ENCODE data around the gene FAM83D. TPM values are rescaled to one million over a fixed set of nuclear protein-coding genes. Genes with fewer than 3 reads are reported as not detected.

The FAM83D gene
- total and polyA plus RNA-seq, 2 of the 4 experiments (the other 2 are of a cell fraction) = 20.4 to 26.4 TPM

DNA sequence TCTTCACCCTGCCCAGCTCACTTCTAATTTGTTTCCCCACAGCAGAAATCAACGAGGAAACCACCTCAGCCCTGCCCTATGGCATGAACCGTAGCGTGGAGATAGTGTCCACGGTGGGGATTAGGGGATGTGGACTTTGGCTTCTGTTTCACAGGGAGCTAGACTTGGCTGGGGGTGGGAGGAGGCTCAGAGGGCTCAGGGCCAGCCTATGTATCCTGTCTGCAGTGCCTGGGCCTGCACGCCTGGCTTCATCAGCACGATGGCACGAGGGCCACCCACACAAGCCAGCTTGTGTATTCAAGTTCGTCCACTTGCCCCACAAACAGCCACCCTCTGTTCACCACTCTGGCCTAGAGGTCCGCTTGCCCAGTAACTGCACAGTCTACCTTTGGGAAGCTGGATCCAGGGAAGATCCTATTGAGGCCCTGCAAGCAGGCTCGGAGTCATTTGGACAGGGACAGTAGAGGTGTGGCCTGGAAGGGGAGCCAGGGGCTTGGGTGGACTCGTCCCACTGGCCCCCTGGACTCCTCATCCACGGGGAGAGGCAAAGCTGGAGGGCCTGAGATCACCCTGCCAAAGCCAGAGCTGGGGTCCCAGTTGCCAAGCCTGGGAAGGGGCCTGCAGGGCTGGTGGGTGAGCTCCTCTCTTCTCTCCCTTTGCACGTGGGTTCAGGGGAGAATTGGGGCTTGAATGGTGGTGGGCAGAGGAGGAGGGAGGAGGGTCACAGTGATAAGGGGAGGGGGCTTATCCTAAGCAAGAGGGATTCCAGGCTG is 38.0 kb upstream of the FAM83D start:
- H2AK5ac ChIP-seq (ENCODE audit: low read depth, low read length) = no peak overlapping the region
- H2BK120ac ChIP-seq (ENCODE audit: low read depth, low read length) = no peak overlapping the region
- no peak for TF ChIP-seq NFE2L2 (IDR thresholded peaks at IDR 0.05; ENCODE audit: low read depth, low read length)
- no peak for TF ChIP-seq SMC3 (IDR thresholded peaks at IDR 0.05; ENCODE audit: low read depth, low read length)
- TF ChIP-seq, protein P1, sequence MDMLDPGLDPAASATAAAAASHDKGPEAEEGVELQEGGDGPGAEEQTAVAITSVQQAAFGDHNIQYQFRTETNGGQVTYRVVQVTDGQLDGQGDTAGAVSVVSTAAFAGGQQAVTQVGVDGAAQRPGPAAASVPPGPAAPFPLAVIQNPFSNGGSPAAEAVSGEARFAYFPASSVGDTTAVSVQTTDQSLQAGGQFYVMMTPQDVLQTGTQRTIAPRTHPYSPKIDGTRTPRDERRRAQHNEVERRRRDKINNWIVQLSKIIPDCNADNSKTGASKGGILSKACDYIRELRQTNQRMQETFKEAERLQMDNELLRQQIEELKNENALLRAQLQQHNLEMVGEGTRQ (IDR thresholded peaks at IDR 0.05; ENCODE audit: low read depth, low read length) = no peak
- no peak for TF ChIP-seq FOS (IDR thresholded peaks at IDR 0.05; ENCODE audit: low read depth, low read length)
- no peak for TF ChIP-seq BHLHE40 (IDR thresholded peaks at IDR 0.05; ENCODE audit: low read depth, low read length)
- no peak for TF ChIP-seq CTCF (conservative IDR thresholded peaks at IDR 0.05; ENCODE audit: low read depth, low read length)
- no peak for TF ChIP-seq MAZ (IDR thresholded peaks at IDR 0.05; ENCODE audit: borderline replicate concordance, low read depth, low read length)
- no peak for TF ChIP-seq CHD1 (IDR thresholded peaks at IDR 0.05; ENCODE audit: low read depth, low read length)
- TF ChIP-seq, protein P2, sequence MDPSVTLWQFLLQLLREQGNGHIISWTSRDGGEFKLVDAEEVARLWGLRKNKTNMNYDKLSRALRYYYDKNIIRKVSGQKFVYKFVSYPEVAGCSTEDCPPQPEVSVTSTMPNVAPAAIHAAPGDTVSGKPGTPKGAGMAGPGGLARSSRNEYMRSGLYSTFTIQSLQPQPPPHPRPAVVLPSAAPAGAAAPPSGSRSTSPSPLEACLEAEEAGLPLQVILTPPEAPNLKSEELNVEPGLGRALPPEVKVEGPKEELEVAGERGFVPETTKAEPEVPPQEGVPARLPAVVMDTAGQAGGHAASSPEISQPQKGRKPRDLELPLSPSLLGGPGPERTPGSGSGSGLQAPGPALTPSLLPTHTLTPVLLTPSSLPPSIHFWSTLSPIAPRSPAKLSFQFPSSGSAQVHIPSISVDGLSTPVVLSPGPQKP (IDR thresholded peaks at IDR 0.05; ENCODE audit: borderline replicate concordance, low read depth, low read length) = no peak
- no peak for TF ChIP-seq RFX5 (IDR thresholded peaks at IDR 0.05; ENCODE audit: low read depth, low read length)
- TF ChIP-seq MAFK (IDR thresholded peaks at IDR 0.05; ENCODE audit: low read depth, low read length) = no peak
- TF ChIP-seq MXI1 (IDR thresholded peaks at IDR 0.05; ENCODE audit: borderline replicate concordance, low read depth, low read length) = no peak
- no peak for TF ChIP-seq RAD21 (IDR thresholded peaks at IDR 0.05; ENCODE audit: low read length)
- no peak for TF ChIP-seq POLR2A (IDR thresholded peaks at IDR 0.05; ENCODE audit: low read depth, low read length)
- no peak for TF ChIP-seq RCOR1 (IDR thresholded peaks at IDR 0.05; ENCODE audit: insufficient replicate concordance, low read length)
- TF ChIP-seq CEBPB (IDR thresholded peaks at IDR 0.05; ENCODE audit: low read depth, low read length) = no peak
- no peak overlapping the region for H2AFZ ChIP-seq (replicated peaks; ENCODE audit: low read length, poor library complexity)
- H2BK5ac ChIP-seq (ENCODE audit: low read depth, low read length, poor library complexity, severe bottlenecking) = no peak overlapping the region
- H3K9me3 ChIP-seq (ENCODE audit: control insufficient read depth, insufficient read depth, low read length) = no peaks in the 10 kb centered on the region
- no TSS peak for BruUV-seq (replicated peaks)
- H3K9me1 ChIP-seq (ENCODE audit: insufficient read depth, low read length) = no peaks in the 10 kb centered on the region
- no peak overlapping the region for H3K4me3 ChIP-seq (ENCODE audit: insufficient read depth, low read depth, low read length)
- DNase-seq (no peak), ATAC-seq (ENCODE audit: low read depth) (no peak)
- ChIA-PET CTCF (interaction anchor here (0.6 kb wide), 1 partner anchor 94 kb away, joined by 5 read pairs; no protein-coding TSS in a partner anchor), POLR2A (ENCODE audit: unreplicated experiment) (no interaction called here)
- H3K14ac ChIP-seq (replicated peaks; ENCODE audit: low read depth, low read length) = no peak overlapping the region
- H3K18ac ChIP-seq (ENCODE audit: low read depth, low read length) = no peak overlapping the region
- no peak overlapping the region for H4K5ac ChIP-seq (ENCODE audit: low read depth, low read length)
- H2AK9ac ChIP-seq (replicated peaks; ENCODE audit: low read depth, low read length, poor library complexity) = no peak overlapping the region
- H3K56ac ChIP-seq (ENCODE audit: extremely low read depth, insufficient read depth, low read length) = no peak overlapping the region
- H3K27me3 ChIP-seq (ENCODE audit: control insufficient read depth, insufficient read depth, low read length) = peaks cover 17% of the 10 kb centered on the region
- H3K79me1 ChIP-seq (ENCODE audit: low read depth in 1 of 2, low read length in 2 of 2) = no peaks in the 10 kb centered on the region
- H4K20me1 ChIP-seq (ENCODE audit: insufficient read depth, low read length) = no peaks in the 10 kb centered on the region
- no peak overlapping the region for H3K4ac ChIP-seq (ENCODE audit: low read depth, low read length)
- dilution Hi-C loops (cut with HindIII; ENCODE audit: low sequenced_read_pairs, unreplicated experiment) (no loop called here), in situ Hi-C loops (cut with MboI; ENCODE audit: low sequenced_read_pairs) (no loop called here), intact Hi-C loops (cut with micrococcal nuclease) (no loop called here)
- no peak overlapping the region for H2BK20ac ChIP-seq (ENCODE audit: low read depth, low read length)
- no peak overlapping the region for H2BK15ac ChIP-seq (ENCODE audit: low read depth, low read length)
- H3K27ac ChIP-seq (ENCODE audit: insufficient read depth, low read length) = no peak overlapping the region
- no peak overlapping the region for H4K8ac ChIP-seq (ENCODE audit: low read depth in 2 of 2, low read length in 2 of 2)
- H4K91ac ChIP-seq (ENCODE audit: insufficient read depth, low read depth, low read length) = no peak overlapping the region
- no peak overlapping the region for H3K23ac ChIP-seq (ENCODE audit: low read depth, low read length)
- no peaks in the 10 kb centered on the region for H3K36me3 ChIP-seq (ENCODE audit: control insufficient read depth, insufficient read depth, low read length)
- no peak overlapping the region for H3K4me2 ChIP-seq (ENCODE audit: low read depth, low read length)
- WGBS, 2 experiments (ENCODE audit: extremely low coverage in 2 of 2, insufficient read length in 1 of 2) = no CpG with 5 or more reads among the region's 13 CpGs
- H3K9ac ChIP-seq (ENCODE audit: low read depth, low read length) = no peak overlapping the region
- H3K4me1 ChIP-seq (ENCODE audit: control insufficient read depth, insufficient read depth, low read length) = no peaks in the 10 kb centered on the region

Data from IMR-90 (cell line).